Smooth muscle cell (in vitro differentiated cells): Measurements from ENCODE around the gene CDH23. TPM values are rescaled to one million over a fixed set of nuclear protein-coding genes. Genes with fewer than 3 reads are reported as not detected.

ENCODE experiments used
- DNase-seq: peaks from one replicate; lab custom pipeline; 2025; ENCODE audit not compliant: unreplicated experiment; lab: John Stamatoyannopoulos, UW
- H2AFZ ChIP-seq: fragments of 200-600 bp; sonication (generic); 2 replicates; pipeline ENCODE4 v1.6.0; 2016; ENCODE audit warnings: antibody characterized with exemption, low read depth, mild to moderate bottlenecking
- H3F3A ChIP-seq: fragments of 200-600 bp; sonication (generic); 2 replicates; pipeline ENCODE4 v1.6.0; 2017; ENCODE audit warnings: antibody characterized with exemption, low read depth
- H3K27ac ChIP-seq: fragments of 200-600 bp; sonication (generic); 2 replicates; pipeline ENCODE4 v1.5.1; 2016; ENCODE audit warnings: low read depth, mild to moderate bottlenecking
- H3K27me3 ChIP-seq: fragments of 200-600 bp; sonication (generic); 2 replicates; pipeline ENCODE4 v1.6.1; 2016; ENCODE audit warnings: low read depth, mild to moderate bottlenecking
- H3K36me3 ChIP-seq: fragments of 200-600 bp; sonication (generic); 2 replicates; pipeline ENCODE4 v1.5.1; 2016; ENCODE audit warnings: low read depth
- H3K4me1 ChIP-seq: fragments of 200-600 bp; sonication (generic); 2 replicates; pipeline ENCODE4 v1.5.1; 2016; ENCODE audit warnings: low read depth
- H3K4me2 ChIP-seq: fragments of 200-600 bp; sonication (generic); 2 replicates; pipeline ENCODE4 v1.6.0; 2016; ENCODE audit warnings: mild to moderate bottlenecking
- H3K4me3 ChIP-seq: fragments of 200-600 bp; sonication (generic); 2 replicates; pipeline ENCODE4 v1.5.1; 2016; ENCODE audit warnings: mild to moderate bottlenecking
- H3K79me2 ChIP-seq: fragments of 200-600 bp; sonication (generic); 2 replicates; pipeline ENCODE4 v1.6.0; 2016; ENCODE audit warnings: low read depth, mild to moderate bottlenecking
- H3K9ac ChIP-seq: fragments of 200-600 bp; sonication (generic); 2 replicates; pipeline ENCODE4 v1.6.0; 2016; ENCODE audit warnings: low read depth
- H3K9me3 ChIP-seq: fragments of 200-600 bp; sonication (generic); replicated peaks from 2 replicates; pipeline ENCODE4 v1.5.1; 2016; ENCODE audit warnings: low read depth
- H4K20me1 ChIP-seq: fragments of 200-600 bp; sonication (generic); 2 replicates; pipeline ENCODE4 v1.6.0; 2016; ENCODE audit warnings: low read depth
- WGBS: methylation state at CpG from one replicate; pipeline ENCODE4 v1.1.7; 2016; ENCODE audit warnings: low lambda C conversion rate; 5-methylcytosine and 5-hydroxymethylcytosine counted together
- polyA plus RNA-seq: library from polyadenylated mRNA; unstranded; fragments of >200 nt; fragmentation: Nextera tagmentation; extraction: Ambion mirVana; gene quantifications from 2 replicates; pipeline ENCODE4 v1.2.1, GENCODE V29; 2016
- total RNA-seq: library from RNA; depleted of rRNA; stranded (reverse); fragments of >200 nt; gene quantifications from 2 replicates; pipeline ENCODE4 v1.2.3, GENCODE V29; 2014
- TF ChIP-seq, protein P1 (sequence below): fragments of 200-600 bp; sonication (generic); IDR thresholded peaks from 2 replicates; pipeline ENCODE4 v1.5.1; 2017; ENCODE audit warnings: borderline replicate concordance, mild to moderate bottlenecking, antibody characterized with exemption; ENCODE audit not compliant: insufficient read depth, poor library complexity, severe bottlenecking

The CDH23 gene
- total and polyA plus RNA-seq, 2 experiments from 2014 or later, result 0.99 to 2.5 TPM

DNA sequence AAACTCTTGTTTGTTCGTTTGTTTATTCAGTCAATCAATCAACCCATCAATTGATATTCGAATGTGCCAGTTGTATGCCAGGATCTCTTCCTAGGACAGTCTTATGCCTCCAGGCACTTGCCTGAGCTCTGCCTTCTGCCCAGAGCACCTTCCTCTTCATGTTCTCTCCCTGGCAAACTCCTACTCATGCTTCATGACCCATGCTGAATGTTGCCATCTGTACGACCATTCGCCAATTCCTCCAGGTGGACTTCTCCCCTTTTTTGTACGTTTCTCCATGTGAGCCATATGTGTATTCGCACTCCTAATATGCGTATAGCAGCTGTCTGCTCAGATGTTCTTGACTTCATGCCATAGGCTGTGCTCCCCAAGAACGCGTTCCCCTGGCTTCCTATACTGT lies 180.1 kb downstream of the CDH23 start:
- H3K4me3 ChIP-seq, result no peak overlapping the region
- WGBS, result 93% methylated on average over 9 of the region's 9 CpGs
- H3K4me2 ChIP-seq, result no peak overlapping the region

DNA sequence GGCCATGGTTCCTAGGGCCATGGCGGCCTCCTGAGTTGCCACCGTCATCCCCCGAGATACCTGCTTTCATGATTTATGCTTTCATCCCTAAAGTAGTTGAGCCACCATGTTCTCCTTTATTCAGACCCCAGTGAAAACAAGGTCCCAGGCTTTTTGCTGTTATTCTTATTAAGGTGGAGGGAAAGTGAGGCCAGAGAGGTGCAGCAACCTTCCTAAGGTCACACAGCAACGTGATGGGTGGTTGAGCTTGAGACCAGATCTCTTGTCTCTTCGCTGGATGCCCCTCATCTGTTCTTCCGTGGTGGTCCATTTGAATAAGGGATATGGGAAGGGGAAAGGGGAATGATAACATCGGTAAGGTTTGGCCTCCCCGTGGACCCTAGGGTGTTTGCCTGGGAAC lies 180.6 kb downstream of the CDH23 start:
- Histone ChIP-seq H3K4me2 (no peak overlapping the region), H3K9me3 (no peaks in the 10 kb centered on the region), H3K79me2 (no peaks in the 10 kb centered on the region), H4K20me1 (no peaks in the 10 kb centered on the region), H3K4me3 (no peak overlapping the region), H3K27ac (no peak overlapping the region), H2AFZ (no peak overlapping the region), H3K4me1 (peaks cover 8% of the 10 kb centered on the region), H3K9ac (no peak overlapping the region), H3F3A (no peaks in the 10 kb centered on the region), H3K27me3 (no peaks in the 10 kb centered on the region), H3K36me3 (no peaks in the 10 kb centered on the region)
- TF ChIP-seq, protein P1, sequence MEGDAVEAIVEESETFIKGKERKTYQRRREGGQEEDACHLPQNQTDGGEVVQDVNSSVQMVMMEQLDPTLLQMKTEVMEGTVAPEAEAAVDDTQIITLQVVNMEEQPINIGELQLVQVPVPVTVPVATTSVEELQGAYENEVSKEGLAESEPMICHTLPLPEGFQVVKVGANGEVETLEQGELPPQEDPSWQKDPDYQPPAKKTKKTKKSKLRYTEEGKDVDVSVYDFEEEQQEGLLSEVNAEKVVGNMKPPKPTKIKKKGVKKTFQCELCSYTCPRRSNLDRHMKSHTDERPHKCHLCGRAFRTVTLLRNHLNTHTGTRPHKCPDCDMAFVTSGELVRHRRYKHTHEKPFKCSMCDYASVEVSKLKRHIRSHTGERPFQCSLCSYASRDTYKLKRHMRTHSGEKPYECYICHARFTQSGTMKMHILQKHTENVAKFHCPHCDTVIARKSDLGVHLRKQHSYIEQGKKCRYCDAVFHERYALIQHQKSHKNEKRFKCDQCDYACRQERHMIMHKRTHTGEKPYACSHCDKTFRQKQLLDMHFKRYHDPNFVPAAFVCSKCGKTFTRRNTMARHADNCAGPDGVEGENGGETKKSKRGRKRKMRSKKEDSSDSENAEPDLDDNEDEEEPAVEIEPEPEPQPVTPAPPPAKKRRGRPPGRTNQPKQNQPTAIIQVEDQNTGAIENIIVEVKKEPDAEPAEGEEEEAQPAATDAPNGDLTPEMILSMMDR, result no peak
- 90% methylated on average over 8 of the region's 8 CpGs for WGBS
- no peak for DNase-seq

More for the DNA sequence above, 180.1 kb downstream of the CDH23 start:
- Histone ChIP-seq H3K9ac (no peak overlapping the region), H2AFZ (no peak overlapping the region), H3K36me3 (no peaks in the 10 kb centered on the region), H3K27ac (no peak overlapping the region), H3K27me3 (no peaks in the 10 kb centered on the region), H3K4me1 (peaks cover 8% of the 10 kb centered on the region), H3K79me2 (no peaks in the 10 kb centered on the region), H4K20me1 (no peaks in the 10 kb centered on the region), H3K9me3 (no peaks in the 10 kb centered on the region), H3F3A (no peaks in the 10 kb centered on the region)
- TF ChIP-seq, protein P1, result no peak
- no peak for DNase-seq

DNA sequence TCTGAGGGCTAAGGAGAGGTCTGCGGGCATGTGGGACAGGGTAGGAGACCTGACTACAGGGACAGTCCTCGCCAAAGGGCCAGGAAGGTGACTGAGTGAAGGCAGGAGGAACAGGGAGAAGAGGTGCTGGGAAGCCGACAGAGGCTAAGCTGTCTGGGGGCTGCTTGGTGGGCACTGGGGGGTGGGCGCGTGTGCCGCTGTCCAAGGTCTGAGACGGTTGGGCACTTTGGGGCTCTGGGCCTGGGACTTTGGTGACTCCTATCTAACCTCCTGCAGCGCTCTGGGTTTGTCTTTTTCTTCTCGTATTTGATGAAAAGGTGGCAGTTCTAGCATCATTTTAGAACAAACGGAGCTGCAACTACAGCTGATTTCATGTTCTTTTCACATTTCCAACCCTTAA lies 181.3 kb downstream of the CDH23 start:
- no peak overlapping the region for H3K4me3 ChIP-seq
- H3K79me2 ChIP-seq, result no peaks in the 10 kb centered on the region
- H3K4me2 ChIP-seq, result no peak overlapping the region
- H3K27ac ChIP-seq, result no peak overlapping the region
- no peaks in the 10 kb centered on the region for H4K20me1 ChIP-seq
- H2AFZ ChIP-seq, result no peak overlapping the region
- DNase-seq, result no peak
- no peaks in the 10 kb centered on the region for H3K36me3 ChIP-seq
- 85% methylated on average over 10 of the region's 10 CpGs for WGBS
- no peaks in the 10 kb centered on the region for H3F3A ChIP-seq
- peaks cover 8% of the 10 kb centered on the region for H3K4me1 ChIP-seq
- H3K9ac ChIP-seq, result no peak overlapping the region
- H3K27me3 ChIP-seq, result no peaks in the 10 kb centered on the region
- no peaks in the 10 kb centered on the region for H3K9me3 ChIP-seq
- TF ChIP-seq, protein P1, result no peak

DNA sequence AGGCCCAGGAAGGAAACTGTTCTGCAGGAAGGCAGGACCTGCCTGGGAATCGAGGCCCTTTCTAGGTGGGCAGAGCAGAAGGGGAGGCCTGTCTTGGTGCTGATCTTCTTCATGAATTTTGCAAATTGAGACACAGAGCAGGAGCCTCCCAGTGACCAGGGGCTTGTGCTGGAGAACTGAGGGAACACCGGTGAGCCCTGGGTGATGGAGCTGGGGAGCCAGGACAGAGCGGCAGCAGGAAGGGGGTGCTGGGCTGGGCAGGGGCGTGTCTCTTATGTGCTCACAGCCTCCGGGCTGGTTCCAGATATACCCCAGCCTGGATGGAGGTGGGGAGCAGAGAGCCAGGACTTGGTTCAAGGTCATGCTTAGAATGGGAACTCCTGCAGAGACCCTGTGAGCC lies 182.9 kb downstream of the CDH23 start:
- no peak overlapping the region for H3K4me3 ChIP-seq
- no peaks in the 10 kb centered on the region for H3K27me3 ChIP-seq
- no peaks in the 10 kb centered on the region for H3K36me3 ChIP-seq
- no peak overlapping the region for H2AFZ ChIP-seq
- no peak overlapping the region for H3K27ac ChIP-seq
- H3K9me3 ChIP-seq, result no peaks in the 10 kb centered on the region
- H3K79me2 ChIP-seq, result no peaks in the 10 kb centered on the region
- no peak overlapping the region for H3K9ac ChIP-seq
- H4K20me1 ChIP-seq, result no peaks in the 10 kb centered on the region
- TF ChIP-seq, protein P1, result no peak
- peaks cover 4% of the 10 kb centered on the region for H3K4me1 ChIP-seq
- no peak for DNase-seq
- H3F3A ChIP-seq, result no peaks in the 10 kb centered on the region
- H3K4me2 ChIP-seq, result no peak overlapping the region
- WGBS, result 90% methylated on average over 5 of the region's 5 CpGs
